ENCODE measurements around the gene MEOX1.

Gene MEOX1

DNA sequence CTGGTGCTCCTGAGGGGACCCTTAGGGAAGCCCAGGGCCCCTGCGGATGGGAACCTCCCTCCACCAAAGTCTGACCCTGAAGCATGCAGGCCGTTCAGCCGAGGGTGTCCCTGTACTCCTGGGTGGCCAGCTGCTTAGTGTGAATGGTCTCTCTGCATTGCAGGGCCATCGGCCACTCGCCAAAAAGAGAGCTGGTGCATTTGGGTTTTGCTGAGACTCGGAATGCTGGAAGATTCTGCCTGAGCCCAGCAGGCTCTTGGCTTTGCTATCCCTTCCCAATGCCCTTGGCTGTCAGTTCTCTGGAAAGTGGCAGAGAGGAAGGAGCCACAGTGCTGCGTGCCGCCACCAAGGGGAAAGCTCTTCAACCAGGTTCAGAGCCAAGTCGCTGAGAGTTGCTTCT lies 2.8 kb downstream of the MEOX1 start:
- DNase-seq (ENCODE audit: low spot score) (no peak), FAIRE-seq (no peak)

DNA sequence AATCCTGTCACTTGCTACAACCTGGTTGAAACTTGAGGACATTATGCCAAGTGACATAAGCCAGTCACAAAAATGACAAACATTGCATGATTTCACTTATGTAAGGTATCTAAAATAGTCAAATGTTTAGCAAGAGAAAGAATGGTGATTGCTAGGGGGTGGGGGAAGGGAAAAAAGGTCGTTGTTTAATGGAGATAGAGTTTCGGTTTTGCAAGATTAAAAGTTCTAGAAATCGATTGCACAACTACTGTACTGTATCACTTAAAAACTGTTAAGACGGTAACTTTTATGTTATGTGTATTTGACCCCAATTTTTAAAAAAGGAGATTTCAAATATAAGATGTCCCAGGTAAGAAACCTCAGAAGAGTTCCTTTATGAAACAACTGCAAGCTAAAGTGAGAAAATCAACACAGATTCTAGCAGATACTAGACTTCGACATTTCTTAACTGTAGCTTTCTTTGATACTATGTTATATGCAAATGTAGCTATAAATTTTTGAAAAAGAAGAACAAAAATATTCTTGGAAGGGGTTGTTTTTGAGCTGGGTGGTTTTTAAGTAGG lies 5.9 kb downstream of the MEOX1 start:
- FAIRE-seq (no peak), DNase-seq (ENCODE audit: low spot score) (no peak)

DNA sequence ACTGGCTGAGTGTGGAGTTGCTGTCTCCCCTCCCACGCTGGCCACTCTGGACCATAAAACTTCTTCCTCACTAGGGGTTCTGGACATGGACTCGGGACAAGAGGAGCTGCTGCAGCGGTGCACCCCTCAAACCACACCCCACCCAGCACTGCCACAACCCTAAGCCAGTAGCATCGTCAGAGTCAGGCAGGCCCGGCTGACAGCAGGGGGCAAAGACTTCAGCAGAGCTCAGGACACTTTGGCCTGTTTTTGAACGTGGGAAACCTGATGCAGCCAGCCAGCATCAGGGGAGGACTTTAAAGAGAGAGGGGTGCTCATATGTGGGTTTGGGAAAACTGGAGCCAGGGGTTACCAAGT lies 9.6 kb downstream of the MEOX1 start:
- FAIRE-seq: no peak
- no peak for DNase-seq (ENCODE audit: low spot score)

DNA sequence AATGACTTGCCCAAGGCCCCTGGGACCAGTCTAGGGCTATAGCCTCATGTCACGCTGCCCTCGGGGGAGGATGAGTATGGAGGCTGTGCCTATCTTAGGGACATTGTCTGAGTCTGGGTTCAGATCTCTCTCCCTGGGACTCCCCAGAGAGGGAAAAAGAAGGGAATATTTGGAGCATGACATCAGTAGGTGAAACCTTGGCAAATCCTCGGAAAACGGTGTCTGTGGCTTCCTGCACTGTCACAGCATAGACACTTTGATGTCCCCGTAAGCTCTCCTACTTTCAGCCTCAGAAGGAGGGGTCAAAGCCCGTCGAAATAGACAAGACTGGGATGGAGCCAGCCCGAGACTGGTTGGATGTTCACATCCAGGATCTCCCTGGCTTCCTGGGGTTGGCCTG lies 11.3 kb downstream of the MEOX1 start:
- DNase-seq (ENCODE audit: low spot score): no peak
- FAIRE-seq: no peak

DNA sequence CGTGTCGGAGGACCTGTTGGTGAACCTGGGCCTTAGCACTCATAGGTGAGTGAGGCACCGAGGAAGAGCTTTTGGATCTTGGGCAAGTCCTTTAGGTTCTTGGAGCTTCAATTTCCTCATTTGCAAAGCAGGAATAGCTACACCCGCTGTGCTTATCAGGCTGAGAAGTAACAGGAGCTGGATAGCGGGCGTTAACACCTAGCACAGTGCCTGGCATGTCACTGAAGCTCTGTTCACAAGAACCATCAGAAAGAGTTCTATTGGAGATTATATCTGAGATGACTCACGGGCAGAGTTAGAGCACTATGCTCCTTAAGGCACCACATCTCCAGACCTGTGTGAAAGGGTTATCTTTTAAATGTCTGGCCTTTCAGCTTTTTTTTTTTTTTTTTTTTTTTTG lies 12.8 kb downstream of the MEOX1 start:
- DNase-seq (ENCODE audit: low spot score): no peak
- no peak for FAIRE-seq

DNA sequence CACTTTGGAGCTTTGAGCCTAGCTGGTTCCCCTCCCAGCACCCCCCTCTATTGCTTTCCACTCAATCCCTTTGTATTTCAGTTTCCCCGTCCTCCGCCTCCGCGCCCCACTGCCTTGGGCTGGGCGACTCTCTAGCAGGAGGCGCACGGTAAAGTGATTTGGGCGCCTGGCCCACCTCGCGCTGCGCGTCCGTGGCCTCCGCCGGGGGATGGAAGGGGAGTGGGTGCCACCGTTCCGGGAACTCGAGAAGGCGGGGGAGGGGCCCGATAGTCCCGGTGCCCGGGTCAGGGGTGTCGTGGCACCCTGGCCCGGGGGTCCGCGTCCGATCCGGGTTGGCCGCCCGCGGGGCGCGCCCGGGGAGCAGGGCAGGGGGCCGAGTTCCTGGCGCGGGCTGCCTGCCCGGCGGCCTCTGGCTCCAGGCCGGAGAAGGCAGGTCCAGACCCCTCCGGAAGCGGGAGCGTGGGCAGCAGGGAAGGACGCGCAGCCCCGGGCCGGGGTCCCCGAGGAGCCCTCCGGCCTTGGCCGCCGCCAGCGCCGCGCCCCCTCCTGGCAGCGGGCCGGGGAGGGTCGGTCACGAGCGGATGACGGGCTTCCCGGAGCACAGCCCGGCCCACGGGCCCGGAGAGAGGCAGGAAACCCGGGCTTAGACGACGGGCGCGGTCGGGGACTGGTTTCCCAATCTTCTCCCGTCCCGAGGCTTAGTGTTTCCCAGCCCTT lies 15.8 kb downstream of the MEOX1 start:
- FAIRE-seq: no peak
- no peak for DNase-seq (ENCODE audit: low spot score)

DNA sequence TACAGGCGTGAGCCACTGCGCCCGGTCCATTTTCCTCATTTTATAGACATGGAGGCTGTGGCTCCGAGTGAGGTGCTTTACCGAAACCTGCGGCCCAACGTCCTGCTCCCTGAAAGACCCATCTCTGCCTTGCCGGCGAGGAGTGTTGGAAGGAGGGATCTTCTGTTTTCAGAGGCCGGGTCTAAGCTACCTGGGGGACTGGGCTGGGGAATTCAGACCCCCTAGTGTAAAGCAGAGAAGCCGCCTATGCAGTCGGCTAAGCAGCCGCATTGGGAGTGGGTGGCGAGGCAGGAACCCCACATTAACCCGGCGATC lies 16.3 kb downstream of the MEOX1 start:
- DNase-seq (ENCODE audit: low spot score) (no peak), FAIRE-seq (no peak)

DNA sequence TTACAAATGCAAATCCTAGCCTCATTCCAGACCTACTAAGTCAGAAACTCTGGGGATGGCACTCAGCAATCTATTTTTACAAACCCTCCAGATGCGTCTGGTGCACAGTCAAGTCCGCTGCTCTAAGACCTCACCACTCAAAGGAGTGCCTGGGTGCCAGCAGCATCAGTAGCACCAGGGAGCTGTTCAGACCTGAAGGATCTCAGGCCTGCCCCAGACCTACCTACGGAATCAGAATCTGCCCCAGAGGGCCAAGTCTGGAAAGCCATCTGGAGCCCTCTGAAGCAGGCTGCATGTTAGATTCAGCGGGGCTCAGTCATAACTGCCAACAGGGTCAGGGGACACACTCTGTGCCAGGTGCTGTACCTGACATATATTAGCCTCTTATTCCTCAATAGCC lies 17.6 kb downstream of the MEOX1 start:
- FAIRE-seq: no peak
- DNase-seq (ENCODE audit: low spot score): no peak

DNA sequence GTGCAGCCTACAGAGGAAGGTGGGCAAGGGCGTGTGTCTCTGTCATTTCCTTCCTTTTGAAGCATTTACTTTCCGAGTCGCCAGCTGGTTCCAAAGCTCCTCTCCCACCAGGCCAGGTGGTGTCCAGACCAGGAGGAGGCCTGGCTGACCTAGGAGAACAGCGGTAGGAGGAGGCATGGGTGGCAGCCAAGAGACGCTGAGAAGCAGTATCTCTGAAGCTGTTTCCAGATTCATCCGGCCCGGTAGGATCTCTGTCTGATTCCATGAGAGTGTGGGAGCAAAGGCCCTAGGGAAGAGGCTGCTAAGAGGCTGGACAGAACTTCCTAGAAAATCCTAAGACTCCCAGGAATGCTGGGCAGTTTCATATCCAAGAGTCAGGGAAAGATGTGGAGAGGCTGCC lies 20.3 kb downstream of the MEOX1 start:
- FAIRE-seq: no peak
- no peak for DNase-seq (ENCODE audit: low spot score)

DNA sequence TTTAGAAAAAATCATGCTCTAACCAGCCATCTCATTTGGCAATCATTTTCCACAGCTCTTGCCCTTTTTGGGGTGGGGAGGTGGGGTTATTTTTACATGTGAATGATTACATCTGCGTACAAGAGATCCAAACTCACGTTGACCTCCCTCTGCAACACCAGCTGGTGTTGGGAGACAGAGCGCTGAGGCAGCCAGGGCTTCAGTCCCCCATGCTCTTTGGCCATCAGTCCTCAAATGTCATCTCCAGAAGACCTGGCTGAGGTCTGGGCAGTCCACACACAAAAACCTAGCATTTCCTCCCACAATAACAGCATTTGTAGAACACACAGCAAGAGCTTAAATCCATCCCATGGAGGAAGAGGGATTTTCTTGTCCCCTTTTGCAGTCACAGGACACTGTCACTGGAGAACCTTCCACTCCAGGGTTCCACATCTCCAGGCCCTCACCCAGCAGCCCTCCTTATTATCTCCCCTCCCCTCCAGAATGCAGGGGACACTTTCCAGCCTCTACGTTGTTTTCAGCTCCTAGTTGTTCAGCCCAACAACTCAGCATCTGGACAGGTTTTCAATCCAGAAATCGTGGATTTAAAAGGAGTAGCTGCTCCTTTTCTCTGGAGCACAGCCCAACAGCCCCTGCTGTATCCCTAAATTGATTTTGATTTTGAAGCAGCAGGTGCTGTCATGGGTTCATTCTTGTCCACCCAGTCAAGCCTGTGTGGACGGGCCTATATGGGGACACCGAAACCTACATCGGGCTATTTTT lies 21.1 kb downstream of the MEOX1 start:
- DNase-seq (ENCODE audit: low spot score) (no peak), FAIRE-seq (no peak)

DNA sequence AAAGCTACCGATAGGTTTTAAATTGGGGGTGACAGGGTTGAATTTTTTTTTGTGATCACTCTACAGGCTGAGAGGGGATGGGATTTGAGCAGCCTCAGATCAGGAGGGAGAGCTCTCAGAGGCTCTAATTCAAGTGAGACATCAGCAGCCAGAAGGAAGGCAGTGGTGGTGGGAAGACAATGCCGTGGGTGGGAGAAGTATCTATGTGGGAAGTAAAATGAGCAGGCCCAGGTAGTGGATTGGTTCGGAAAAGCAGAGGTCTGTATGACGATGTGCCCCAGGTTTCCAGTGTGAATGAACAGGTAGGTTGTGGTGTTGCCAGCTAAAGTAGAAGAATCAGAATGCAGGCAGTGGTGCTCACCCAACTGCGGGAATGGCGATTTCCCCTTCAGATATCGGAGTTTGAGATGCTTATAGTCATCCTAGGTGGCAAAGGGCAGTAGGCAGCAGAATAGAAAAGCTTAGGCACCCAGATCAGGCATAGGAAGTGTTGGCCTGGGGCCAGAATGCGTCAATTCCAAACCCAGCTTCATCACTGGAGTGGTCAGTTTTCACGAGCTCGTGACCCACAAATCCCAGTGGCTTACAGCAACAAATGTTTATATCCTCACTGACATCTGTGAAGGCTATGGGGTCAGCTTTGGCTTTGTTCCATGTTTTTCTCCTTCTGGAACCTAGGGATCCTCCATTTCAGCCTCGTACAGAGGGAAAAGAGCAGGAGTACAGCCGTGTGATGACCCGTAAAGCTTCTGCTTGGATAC lies 24.0 kb downstream of the MEOX1 start:
- no peak for FAIRE-seq
- no peak for DNase-seq (ENCODE audit: low spot score)

DNA sequence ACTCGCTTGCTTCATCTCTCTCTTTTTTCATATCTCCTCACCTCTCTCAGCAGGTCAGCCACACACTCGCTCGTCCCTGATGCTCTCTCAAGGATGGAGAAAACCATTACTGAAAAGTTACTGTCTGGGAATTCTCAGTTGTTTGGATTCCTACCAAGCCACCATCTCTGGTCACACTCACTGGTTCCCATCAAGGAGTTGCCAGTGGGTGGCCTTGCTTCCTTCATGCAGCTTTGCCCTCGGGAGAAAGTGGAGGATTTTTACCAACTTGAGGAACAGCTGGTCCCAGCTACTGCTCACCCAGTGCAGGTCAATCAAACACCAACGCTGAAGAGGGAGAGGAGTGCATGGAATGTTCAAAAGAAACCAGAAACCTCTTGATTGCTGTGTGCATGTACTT lies 25.3 kb downstream of the MEOX1 start:
- DNase-seq (ENCODE audit: low spot score) (peak; percentile 27), FAIRE-seq (peak; percentile 53)

DNA sequence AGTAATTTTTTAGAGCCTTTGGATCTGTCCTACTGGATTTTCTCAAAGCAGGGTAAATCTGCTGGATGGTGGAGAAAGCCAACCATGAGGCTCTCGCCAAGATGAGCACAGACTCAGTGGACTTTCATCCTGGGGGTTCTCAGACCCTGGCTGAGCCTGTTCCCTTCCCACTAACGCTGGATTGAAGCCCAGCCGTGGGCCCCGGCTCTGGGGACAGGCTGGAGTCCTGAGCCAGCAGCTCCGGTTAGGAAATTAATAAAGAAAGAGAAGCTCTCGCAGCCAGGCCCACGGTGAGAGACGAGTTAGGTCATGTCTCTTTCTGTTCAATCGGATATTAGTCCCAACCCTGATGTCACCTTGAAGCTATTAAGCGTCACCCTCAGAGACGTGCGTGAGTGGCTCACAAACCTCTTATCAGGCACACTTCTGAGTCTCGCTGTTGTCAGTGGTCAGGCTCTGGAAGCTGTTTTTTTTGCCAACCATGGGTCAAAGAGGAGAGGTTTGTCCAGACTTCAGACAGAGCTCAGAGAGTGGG lies 27.1 kb downstream of the MEOX1 start:
- FAIRE-seq (no peak), DNase-seq (ENCODE audit: low spot score) (no peak)

DNA sequence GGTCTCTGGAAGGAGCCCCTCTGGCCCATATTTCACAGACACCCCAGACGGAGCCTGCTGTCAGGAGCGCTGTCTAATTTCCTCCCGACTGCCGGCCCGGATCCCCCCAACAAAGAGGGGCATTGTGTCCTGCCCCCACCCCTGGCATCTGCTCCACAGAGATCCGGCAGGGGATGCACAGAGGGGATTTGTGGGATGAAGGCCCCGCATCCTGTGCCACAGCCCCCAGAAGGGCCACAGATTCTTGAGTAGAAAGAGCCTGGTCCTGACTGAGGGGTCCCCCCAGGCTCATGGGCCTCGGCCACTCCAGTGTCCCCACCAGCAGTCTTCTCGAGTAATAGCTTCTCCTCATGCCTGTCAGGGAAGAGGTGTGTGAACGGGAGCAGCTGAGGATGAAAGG lies 29.5 kb downstream of the MEOX1 start:
- FAIRE-seq: no peak
- no peak for DNase-seq (ENCODE audit: low spot score)

DNA sequence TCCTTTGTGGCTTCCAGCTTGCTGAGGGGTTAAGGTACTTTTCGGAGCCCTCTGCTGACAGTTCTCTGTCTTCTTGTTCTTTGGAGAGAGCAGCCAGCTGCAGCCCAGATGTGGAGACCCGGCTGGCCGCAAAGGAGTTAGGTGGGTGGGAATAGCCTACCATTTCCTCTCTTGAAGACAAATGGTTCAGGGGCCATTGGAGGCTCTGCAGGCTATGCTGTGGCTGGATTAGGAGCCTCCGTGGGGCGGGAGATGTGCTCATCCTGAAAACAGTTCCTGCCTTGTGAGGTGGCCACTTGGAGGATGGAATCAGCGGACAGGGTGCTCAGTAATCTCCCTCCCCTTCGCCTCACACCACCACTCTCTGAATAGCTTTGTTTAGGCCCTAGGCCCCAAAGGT lies 30.3 kb downstream of the MEOX1 start:
- DNase-seq (ENCODE audit: low spot score): no peak
- FAIRE-seq: no peak

DNA sequence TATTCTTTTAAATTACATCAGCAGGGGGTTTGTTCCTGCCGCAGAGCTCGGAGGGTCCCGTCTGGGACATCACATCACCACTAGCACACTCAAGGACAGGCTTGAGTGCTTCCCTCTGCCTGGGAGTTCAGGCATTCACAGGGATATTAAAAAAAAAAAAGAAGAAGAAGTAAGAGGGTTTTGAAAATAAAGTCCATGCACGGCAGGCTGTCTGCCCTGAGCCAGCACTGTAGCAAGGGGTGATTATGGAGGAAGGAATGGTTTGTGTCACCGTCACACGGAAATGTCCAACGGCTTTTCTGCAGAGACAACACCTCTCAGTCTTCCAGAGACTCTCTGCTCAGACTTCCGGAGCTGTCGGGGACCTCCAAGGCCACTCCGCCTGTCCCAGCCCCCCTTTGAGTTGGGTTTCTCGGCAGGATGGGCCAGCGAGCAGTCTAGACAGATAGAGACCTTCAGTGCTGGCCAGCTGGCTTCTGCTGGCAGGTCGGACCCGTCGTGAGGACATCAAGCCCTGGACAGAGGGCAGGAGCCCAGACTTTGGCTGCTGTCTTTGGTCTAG lies 33.6 kb downstream of the MEOX1 start:
- FAIRE-seq (no peak), DNase-seq (ENCODE audit: low spot score) (no peak)

DNA sequence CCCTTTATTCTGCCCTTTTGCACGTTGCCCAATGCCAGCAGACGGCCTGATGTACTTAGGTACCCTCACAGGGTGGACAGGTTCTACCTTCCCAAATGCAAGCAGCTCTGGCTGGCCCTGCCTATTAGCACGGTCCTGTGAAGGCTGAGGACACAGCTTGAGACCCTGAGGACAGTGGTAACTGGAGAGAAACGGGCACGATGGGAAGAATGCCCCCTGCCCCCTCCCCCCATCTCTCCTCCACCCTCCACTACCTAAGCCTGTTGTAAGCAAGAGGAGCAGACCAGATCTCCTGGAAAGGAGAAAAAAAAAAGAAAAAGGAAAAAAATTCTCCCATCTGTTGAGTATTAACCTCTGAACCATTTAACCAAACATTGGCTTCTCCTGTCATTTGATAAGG lies 34.1 kb downstream of the MEOX1 start:
- no peak for FAIRE-seq

DNA sequence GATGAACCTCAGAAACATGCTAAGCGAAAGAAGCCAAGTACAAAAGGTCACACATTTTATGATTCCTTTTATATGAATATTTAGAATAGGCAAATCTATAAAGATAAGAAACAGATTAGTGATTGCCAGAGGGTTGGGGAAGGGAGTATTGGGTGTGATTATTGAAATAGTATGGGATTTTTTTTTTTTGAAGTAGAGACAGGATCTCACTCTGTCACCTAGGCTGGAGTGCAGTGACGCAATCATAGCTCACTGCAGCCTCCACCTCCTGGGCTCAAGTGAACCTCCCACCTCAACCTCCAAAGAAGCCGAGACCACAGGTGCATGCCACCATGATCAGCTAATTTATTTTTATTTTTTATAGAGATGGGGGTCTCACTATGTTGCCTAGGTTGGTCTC lies 35.7 kb downstream of the MEOX1 start:
- no peak for DNase-seq (ENCODE audit: low spot score)
- no peak for FAIRE-seq

More for the DNA sequence above, 34.1 kb downstream of the MEOX1 start:
- no peak for DNase-seq (ENCODE audit: low spot score)

DNA sequence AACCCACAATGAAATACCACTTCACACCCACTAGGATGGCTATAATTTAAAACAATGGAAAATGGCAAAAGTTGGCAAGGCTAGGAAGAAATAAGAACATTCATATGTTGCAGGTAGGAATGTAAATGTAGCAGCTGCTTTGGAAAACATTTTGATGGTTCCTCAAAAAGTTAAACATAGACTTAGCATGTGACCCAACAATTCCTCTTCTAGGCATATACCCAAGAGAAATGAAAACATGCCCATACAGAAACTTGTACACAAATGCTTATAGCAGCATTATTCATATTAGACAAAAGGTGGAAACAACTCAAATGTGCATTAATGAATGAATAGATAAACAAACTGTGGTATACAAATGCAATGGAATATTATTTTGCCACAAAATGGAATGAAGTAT lies 36.1 kb downstream of the MEOX1 start:
- DNase-seq (ENCODE audit: low spot score) (no peak), FAIRE-seq (no peak)

DNA sequence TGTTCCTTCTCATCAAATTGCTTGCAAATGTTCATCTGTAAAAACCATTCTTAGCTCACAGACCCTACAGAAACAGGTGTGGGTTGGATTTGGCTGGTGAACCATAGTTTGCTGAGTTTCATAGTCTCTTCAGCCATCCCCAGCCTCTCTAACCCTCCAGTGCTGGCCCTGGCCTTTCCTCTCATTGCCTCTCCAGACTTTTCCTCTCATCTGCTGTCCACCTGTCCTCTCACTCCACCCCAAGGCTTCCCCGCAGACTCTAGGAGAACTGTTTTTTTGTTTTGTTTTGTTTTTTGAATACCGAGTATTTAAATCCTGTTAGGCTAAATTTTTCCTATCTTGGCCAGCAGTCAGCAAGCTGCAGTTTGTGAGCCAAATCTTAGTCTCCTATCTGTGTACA lies 41.1 kb downstream of the MEOX1 start:
- no peak for FAIRE-seq
- DNase-seq (ENCODE audit: low spot score): no peak

DNA sequence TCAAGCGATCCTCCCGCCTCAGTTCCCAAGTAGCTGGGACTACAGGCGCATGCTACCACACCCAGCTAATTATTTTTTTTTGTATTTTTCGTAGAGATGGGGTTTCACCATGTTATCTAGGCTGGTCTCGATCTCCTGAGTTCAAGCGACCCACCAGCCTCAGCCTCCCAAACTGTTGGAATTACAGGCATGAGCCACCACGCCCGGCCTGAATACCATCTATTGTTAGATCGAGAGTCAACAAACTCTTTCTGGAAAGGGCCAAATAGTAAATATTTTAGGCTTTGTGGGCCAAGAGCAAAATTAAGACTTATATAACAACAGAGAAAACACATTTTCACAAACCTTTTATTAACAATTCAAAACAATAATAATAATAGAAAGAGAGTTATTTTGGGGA lies 41.6 kb downstream of the MEOX1 start:
- DNase-seq (ENCODE audit: low spot score) (no peak), FAIRE-seq (no peak)

DNA sequence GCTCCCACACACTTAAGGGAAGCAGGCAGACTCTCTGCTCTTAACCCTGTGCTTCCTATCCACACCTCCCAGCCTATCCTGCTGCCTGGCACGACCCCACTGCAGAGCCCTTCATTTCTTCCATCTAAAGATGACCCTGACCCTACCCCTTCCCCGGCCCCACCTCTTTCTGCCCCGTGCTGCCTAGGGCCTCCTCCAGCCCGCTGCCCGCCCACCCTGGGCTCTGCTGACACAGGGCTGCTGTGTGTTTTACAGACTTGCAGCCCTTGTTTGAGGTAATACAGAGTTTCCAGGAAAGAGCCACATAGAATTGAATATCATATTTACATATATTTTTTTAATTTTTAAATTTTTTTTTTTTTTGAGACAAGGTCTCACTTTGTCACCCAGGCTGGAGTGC lies 42.0 kb downstream of the MEOX1 start:
- FAIRE-seq (no peak), DNase-seq (ENCODE audit: low spot score) (no peak)

Data from RCC 7860 (cell line).